ENCODE results near the gene PBX2.

GRCh38 chr6:32239462-32239861 is 49.5 kb upstream of the PBX2 start:
- TF ChIP-seq CTCF (IDR thresholded peaks at IDR 0.05) (no peak), POLR2AphosphoS5 (IDR thresholded peaks at IDR 0.05) (no peak), POLR2A (IDR thresholded peaks at IDR 0.05; ENCODE audit: low read depth) (no peak)
